ENCODE measurements around the gene PTPRN2. TPM values are rescaled to one million over a fixed set of nuclear protein-coding genes. Genes with fewer than 3 reads are reported as not detected.

The PTPRN2 gene
- total and polyA plus RNA-seq, 7 donors = 3.2 to 7.1 (median 5.5) TPM

DNA sequence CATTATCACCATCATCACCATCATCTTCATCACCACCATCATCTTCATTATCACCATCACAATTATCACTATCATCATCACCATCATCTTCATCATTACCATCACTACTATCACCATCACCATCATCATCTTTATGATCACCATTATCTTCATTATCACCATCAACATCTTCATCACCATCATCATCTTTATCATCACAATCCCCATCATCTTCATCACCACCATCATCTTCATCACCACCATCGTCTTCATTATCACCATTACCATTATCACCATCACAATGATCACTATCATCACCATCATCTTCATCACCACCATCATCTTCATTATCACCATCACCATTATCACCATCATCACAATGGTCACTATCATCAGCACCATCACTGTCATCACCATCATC, 621.1 kb downstream of the PTPRN2 start:
- H3K4me3 ChIP-seq = no peak overlapping the region
- H3K4me1 ChIP-seq = no peaks in the 10 kb centered on the region
- H3K27me3 ChIP-seq = peaks cover 0 to 15% (median 3%) of the 10 kb centered on the region in 3 donors
- H3K36me3 ChIP-seq = no peaks in the 10 kb centered on the region
- no peak overlapping the region for H3K27ac ChIP-seq
- DNase-seq = no peak
- intact Hi-C loops (cut with DNase I) = no loop called here
- H3K9me3 ChIP-seq = no peaks in the 10 kb centered on the region
- TF ChIP-seq EP300 (IDR thresholded peaks at IDR 0.05) (no peak), POLR2A (IDR thresholded peaks at IDR 0.05) (no peak), POLR2AphosphoS5 (IDR thresholded peaks at IDR 0.05) (no peak)
- TF ChIP-seq, protein P1, sequence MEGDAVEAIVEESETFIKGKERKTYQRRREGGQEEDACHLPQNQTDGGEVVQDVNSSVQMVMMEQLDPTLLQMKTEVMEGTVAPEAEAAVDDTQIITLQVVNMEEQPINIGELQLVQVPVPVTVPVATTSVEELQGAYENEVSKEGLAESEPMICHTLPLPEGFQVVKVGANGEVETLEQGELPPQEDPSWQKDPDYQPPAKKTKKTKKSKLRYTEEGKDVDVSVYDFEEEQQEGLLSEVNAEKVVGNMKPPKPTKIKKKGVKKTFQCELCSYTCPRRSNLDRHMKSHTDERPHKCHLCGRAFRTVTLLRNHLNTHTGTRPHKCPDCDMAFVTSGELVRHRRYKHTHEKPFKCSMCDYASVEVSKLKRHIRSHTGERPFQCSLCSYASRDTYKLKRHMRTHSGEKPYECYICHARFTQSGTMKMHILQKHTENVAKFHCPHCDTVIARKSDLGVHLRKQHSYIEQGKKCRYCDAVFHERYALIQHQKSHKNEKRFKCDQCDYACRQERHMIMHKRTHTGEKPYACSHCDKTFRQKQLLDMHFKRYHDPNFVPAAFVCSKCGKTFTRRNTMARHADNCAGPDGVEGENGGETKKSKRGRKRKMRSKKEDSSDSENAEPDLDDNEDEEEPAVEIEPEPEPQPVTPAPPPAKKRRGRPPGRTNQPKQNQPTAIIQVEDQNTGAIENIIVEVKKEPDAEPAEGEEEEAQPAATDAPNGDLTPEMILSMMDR (IDR thresholded peaks at IDR 0.05) = no peak
- WGBS, 2 donors = 87 to 94% methylated on average over 1 of the region's 1 CpG

DNA sequence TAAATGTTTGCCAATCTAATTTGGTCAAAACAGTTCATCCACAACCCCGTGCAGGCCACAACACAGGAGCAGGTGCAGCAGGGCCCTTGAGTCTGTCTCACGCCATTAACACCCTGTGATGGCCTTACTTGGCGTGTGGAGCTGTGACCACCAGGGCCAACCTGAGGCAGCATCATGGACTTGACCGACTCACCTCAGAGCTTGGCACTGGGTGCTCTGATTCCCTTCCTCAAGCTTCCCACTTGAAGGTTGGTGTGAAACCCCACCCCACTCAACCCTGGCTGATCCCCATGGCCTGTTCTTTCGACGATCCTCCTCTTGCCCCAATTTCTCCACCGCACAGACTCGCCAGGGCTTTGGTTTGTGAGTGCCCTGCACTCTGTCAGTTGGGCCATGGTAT, 623.1 kb downstream of the PTPRN2 start:
- Histone ChIP-seq H3K27me3 (peaks cover 0 to 27% (median 13%) of the 10 kb centered on the region in 3 donors), H3K4me3 (no peak overlapping the region), H3K9me3 (no peaks in the 10 kb centered on the region), H3K27ac (no peak overlapping the region), H3K36me3 (no peaks in the 10 kb centered on the region), H3K4me1 (no peaks in the 10 kb centered on the region)
- no peak for DNase-seq
- 91 to 95% methylated on average over 8 of the region's 8 CpGs for WGBS, 2 donors
- intact Hi-C loops (cut with DNase I) = no loop called here
- TF ChIP-seq POLR2A (IDR thresholded peaks at IDR 0.05) = no peak
- TF ChIP-seq, protein P1 (IDR thresholded peaks at IDR 0.05) = no peak
- no peak for TF ChIP-seq EP300 (IDR thresholded peaks at IDR 0.05)
- no peak for TF ChIP-seq POLR2AphosphoS5 (IDR thresholded peaks at IDR 0.05)

DNA sequence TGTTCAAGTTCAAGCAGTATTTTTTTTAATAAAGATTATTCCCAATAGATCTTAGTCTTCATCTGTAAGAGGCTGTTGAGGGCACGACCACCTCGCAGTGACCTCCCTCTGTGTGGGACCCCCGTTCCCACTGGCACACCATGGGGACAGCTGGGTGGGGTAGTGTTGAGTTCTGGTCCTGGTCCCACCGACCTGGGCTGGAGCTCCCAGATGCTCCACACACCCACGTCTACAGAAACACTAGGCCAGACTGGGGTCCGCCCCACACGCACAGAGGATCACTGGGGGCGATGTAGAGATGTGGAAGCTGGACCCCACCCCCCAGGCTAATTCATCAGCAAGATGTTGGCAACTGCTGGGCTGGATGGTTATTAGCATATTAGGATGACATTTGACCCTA, 623.6 kb downstream of the PTPRN2 start:
- Histone ChIP-seq H3K9me3 (no peaks in the 10 kb centered on the region), H3K27ac (no peak overlapping the region), H3K36me3 (no peaks in the 10 kb centered on the region), H3K4me3 (no peak overlapping the region), H3K4me1 (no peaks in the 10 kb centered on the region), H3K27me3 (peaks cover 0 to 27% (median 13%) of the 10 kb centered on the region in 3 donors)
- intact Hi-C loops (cut with DNase I) = no loop called here
- 83 to 91% methylated on average over 8 of the region's 8 CpGs for WGBS, 2 donors
- DNase-seq = no peak
- TF ChIP-seq EP300 (IDR thresholded peaks at IDR 0.05) (no peak), POLR2AphosphoS5 (IDR thresholded peaks at IDR 0.05) (no peak), POLR2A (IDR thresholded peaks at IDR 0.05) (no peak)
- TF ChIP-seq, protein P1 (IDR thresholded peaks at IDR 0.05) = no peak

DNA sequence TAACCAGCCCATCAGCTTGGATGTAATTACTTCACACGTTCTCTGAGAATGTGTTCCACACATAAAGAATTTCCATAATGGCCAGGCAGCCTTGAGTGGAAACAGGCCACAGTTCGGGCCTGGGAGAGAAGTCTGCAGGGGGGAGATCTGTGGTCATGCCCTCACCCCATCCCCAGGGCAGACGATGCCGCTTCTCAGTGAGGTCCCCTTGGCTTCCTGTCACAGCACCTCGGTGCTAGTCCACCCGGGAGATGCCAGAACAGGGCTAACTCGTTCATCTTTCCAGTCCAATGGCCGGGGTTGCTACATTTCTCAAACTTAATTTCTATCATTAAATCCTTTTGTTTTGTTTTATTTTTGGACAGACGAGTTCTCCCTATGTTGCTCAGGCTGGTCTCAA, 624.1 kb downstream of the PTPRN2 start:
- H3K27ac ChIP-seq = no peak overlapping the region
- no peaks in the 10 kb centered on the region for H3K9me3 ChIP-seq
- DNase-seq = no peak
- intact Hi-C loops (cut with DNase I) = no loop called here
- TF ChIP-seq, protein P1 (IDR thresholded peaks at IDR 0.05) = no peak
- no peak for TF ChIP-seq POLR2AphosphoS5 (IDR thresholded peaks at IDR 0.05)
- no peak for TF ChIP-seq EP300 (IDR thresholded peaks at IDR 0.05)
- TF ChIP-seq POLR2A (IDR thresholded peaks at IDR 0.05) = no peak
- no peaks in the 10 kb centered on the region for H3K36me3 ChIP-seq
- no peak overlapping the region for H3K4me3 ChIP-seq
- H3K4me1 ChIP-seq = no peaks in the 10 kb centered on the region
- H3K27me3 ChIP-seq = peaks cover 0 to 27% (median 13%) of the 10 kb centered on the region in 3 donors
- WGBS, 2 donors = 73 to 79% methylated on average over 9 of the region's 9 CpGs

Measured in sigmoid colon (tissue), 7 donors.